SH-SY5Y (cell line): ENCODE results near the gene SPN.

ENCODE experiments used
- GATA2 ChIP-seq: IDR thresholded peaks from 2 replicates; pipeline ENCODE4 v1.6.1; 2011; ENCODE audit warnings: mild to moderate bottlenecking, low read depth, low read length
- GATA3 ChIP-seq: IDR thresholded peaks from 2 replicates; pipeline ENCODE4 v1.6.1; 2011; ENCODE audit warnings: low read depth, mild to moderate bottlenecking, low read length, moderate library complexity

- TF ChIP-seq GATA2 (no peak), GATA3 (no peak)
These were observed 17.1 kb downstream of the SPN start for GRCh38 chr16:29680180-29680598.
